Stomach (tissue), 4 donors: ENCODE results near the gene SNX6.

Source experiments
- EP300 ChIP-seq: sonication (generic); formaldehyde crosslinking; IDR thresholded peaks from one replicate; pipeline ENCODE4 v1.6.1; 2017; ENCODE audit warnings: antibody characterized with exemption
- POLR2A ChIP-seq, 4 donors: fragments of 450-650 bp; IDR thresholded peaks; one replicate each; pipeline ENCODE4 v1.6.1; 2016; ENCODE audit warnings: antibody characterized with exemption in 4 of 4, control low read depth in 2 of 4, mild to moderate bottlenecking in 1 of 4, moderate library complexity in 1 of 4
- POLR2AphosphoS5 ChIP-seq, 3 donors: sonication (generic); formaldehyde crosslinking; IDR thresholded peaks; one replicate each; pipeline ENCODE4 v1.6.1; 2016; ENCODE audit warnings: antibody characterized with exemption in 3 of 3
- TF ChIP-seq, protein P1 (sequence below), 7 experiments: fragments of 450-650 bp in 4 of 7; fragments of 200-600 bp in 3 of 7; sonication (generic) in 3 of 7; IDR thresholded peaks; one replicate each; pipeline ENCODE4 v1.5.1; 2016 to 2019; ENCODE audit warnings: antibody characterized with exemption in 7 of 7, control low read depth in 2 of 7, mild to moderate bottlenecking in 1 of 7

DNA sequence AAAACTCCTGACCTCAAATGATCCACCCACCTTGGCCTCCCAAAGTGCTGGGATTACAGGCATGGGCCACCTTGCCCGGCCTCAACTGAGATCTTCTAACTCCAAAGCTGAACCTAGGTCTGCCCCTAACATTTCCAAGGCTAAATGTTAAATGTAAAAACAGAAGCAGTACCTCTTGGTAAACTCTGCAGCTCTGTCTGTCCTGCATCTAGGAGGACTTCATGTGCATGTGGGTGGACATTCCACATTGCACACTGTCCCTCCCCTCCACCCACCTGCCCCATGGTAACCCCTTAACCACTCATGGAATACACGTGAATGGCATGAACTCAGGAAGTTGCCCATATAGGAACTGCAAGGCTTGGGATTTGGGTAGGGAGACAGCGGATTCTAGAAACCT, 33.1 kb downstream of the SNX6 start:
- no peak for TF ChIP-seq POLR2A (IDR thresholded peaks at IDR 0.05)
- TF ChIP-seq, protein P1, sequence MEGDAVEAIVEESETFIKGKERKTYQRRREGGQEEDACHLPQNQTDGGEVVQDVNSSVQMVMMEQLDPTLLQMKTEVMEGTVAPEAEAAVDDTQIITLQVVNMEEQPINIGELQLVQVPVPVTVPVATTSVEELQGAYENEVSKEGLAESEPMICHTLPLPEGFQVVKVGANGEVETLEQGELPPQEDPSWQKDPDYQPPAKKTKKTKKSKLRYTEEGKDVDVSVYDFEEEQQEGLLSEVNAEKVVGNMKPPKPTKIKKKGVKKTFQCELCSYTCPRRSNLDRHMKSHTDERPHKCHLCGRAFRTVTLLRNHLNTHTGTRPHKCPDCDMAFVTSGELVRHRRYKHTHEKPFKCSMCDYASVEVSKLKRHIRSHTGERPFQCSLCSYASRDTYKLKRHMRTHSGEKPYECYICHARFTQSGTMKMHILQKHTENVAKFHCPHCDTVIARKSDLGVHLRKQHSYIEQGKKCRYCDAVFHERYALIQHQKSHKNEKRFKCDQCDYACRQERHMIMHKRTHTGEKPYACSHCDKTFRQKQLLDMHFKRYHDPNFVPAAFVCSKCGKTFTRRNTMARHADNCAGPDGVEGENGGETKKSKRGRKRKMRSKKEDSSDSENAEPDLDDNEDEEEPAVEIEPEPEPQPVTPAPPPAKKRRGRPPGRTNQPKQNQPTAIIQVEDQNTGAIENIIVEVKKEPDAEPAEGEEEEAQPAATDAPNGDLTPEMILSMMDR (IDR thresholded peaks at IDR 0.05), result no peak
- no peak for TF ChIP-seq EP300
- TF ChIP-seq POLR2AphosphoS5 (IDR thresholded peaks at IDR 0.05), result no peak
